Measurements from ENCODE around the gene ANKRD12.

ANKRD12 gene

GRCh38 chr18:9296233-9297006 lies 159.8 kb downstream of the ANKRD12 start:
- no peak for DNase-seq

GRCh38 chr18:9297007-9297393 lies 160.4 kb downstream of the ANKRD12 start:
- no peak for DNase-seq

- DNase-seq: no peak
Observed at GRCh38 chr18:9304388-9305070, 167.9 kb downstream of the ANKRD12 start.

- DNase-seq: no peak
Observed at GRCh38 chr18:9319333-9319732, 182.8 kb downstream of the ANKRD12 start.

- DNase-seq: no peak
Observed at GRCh38 chr18:9321017-9321452, 184.5 kb downstream of the ANKRD12 start.

- no peak for DNase-seq
Observed at GRCh38 chr18:9321736-9322135, 185.2 kb downstream of the ANKRD12 start.

GRCh38 chr18:9322744-9323143 lies 186.2 kb downstream of the ANKRD12 start:
- DNase-seq: no peak

- no peak for DNase-seq
Observed at GRCh38 chr18:9323750-9324445, 187.3 kb downstream of the ANKRD12 start.

GRCh38 chr18:9325716-9326115 lies 189.1 kb downstream of the ANKRD12 start:
- no peak for DNase-seq

GRCh38 chr18:9328776-9329175 lies 192.2 kb downstream of the ANKRD12 start:
- no peak for DNase-seq

- no peak for DNase-seq
Observed at GRCh38 chr18:9329471-9329870, 192.9 kb downstream of the ANKRD12 start.

- DNase-seq: no peak
Observed at GRCh38 chr18:9330419-9330818, 193.8 kb downstream of the ANKRD12 start.

GRCh38 chr18:9333441-9334328 lies 197.1 kb downstream of the ANKRD12 start:
- no peak for DNase-seq

GRCh38 chr18:9334329-9334972 lies 197.9 kb downstream of the ANKRD12 start, which contains the start of gene TWSG1:
Gene TWSG1, plus strand, starts transcription at chr18:9334773. Its CDS starts 2,457 bp downstream, at chr18:9337230.
- peak; percentile 41 for DNase-seq

GRCh38 chr18:9334973-9335696 lies 198.6 kb downstream of the ANKRD12 start:
- no peak for DNase-seq

Measured in cortex of kidney (tissue), 1 donor.